Esophagus muscularis mucosa (tissue), 4 donors: ENCODE measurements around the gene CNPY4. TPM values are rescaled to one million over a fixed set of nuclear protein-coding genes. Genes with fewer than 3 reads are reported as not detected.

Experiments used
- DNase-seq: peaks from one replicate; pipeline ENCODE4 v3.0.0-alpha.2; 2017; ENCODE audit errors: extremely low spot score
- H3K27ac ChIP-seq, 4 donors: fragments of 200-600 bp; sonication (generic); replicated peaks in 1 of 4; 1 replicate in 3 of 4; 2 replicates in 1 of 4; pipeline ENCODE4 v1.5.1; 2016 to 2019; ENCODE audit warnings: mild to moderate bottlenecking in 1 of 4
- H3K27me3 ChIP-seq, 4 donors: fragments of 200-600 bp; sonication (generic); one replicate each; pipeline versions ENCODE4 v1.5.1 to v1.6.0; 2016 to 2019
- H3K36me3 ChIP-seq, 4 donors: fragments of 200-600 bp; sonication (generic); one replicate each; pipeline ENCODE4 v1.5.1; 2016 to 2019
- H3K4me1 ChIP-seq, 4 donors: fragments of 200-600 bp; sonication (generic); one replicate each; pipeline ENCODE4 v1.5.1; 2016 to 2019
- H3K4me3 ChIP-seq, 4 donors: fragments of 200-600 bp; sonication (generic); 1 replicate in 2 of 4; 2 replicates in 2 of 4; pipeline ENCODE4 v1.5.1; 2016 to 2019; ENCODE audit warnings: mild to moderate bottlenecking in 4 of 4, moderate library complexity in 1 of 4
- H3K9me3 ChIP-seq, 4 donors: fragments of 200-600 bp; sonication (generic); 1 replicate in 3 of 4; 2 replicates in 1 of 4; pipeline ENCODE4 v1.5.1; 2016 to 2019
- CTCF ChIP-seq, 3 experiments: fragments of 200-600 bp in 2 of 3; fragments of 450-650 bp in 1 of 3; sonication (generic) in 2 of 3; IDR thresholded peaks; one replicate each; pipeline ENCODE4 v1.5.1; 2017 to 2019; ENCODE audit warnings: antibody characterized with exemption in 3 of 3, mild to moderate bottlenecking in 2 of 3, moderate library complexity in 1 of 3
- EP300 ChIP-seq: sonication (generic); formaldehyde crosslinking; IDR thresholded peaks from one replicate; pipeline ENCODE4 v1.6.1; 2017; ENCODE audit warnings: antibody characterized with exemption
- POLR2A ChIP-seq: fragments of 450-650 bp; IDR thresholded peaks from one replicate; pipeline ENCODE4 v1.6.1; 2017; ENCODE audit warnings: antibody characterized with exemption, moderate library complexity, mild to moderate bottlenecking, low read depth
- POLR2AphosphoS5 ChIP-seq, 2 donors: sonication (generic); formaldehyde crosslinking; IDR thresholded peaks; one replicate each; pipeline ENCODE4 v1.6.1; 2017; ENCODE audit warnings: antibody characterized with exemption in 2 of 2
- WGBS: methylation state at CpG from one replicate; pipeline ENCODE4 v1.1.5; 2018; 5-methylcytosine and 5-hydroxymethylcytosine counted together
- intact Hi-C: fragments of 100-400 bp; cut with DNase I; formaldehyde crosslinking; loops from one replicate; pipeline ENCODE4 v1.15.1; 2023
- total RNA-seq, 4 donors: library from RNA; depleted of rRNA; stranded (reverse); fragments of >200 nt; gene quantifications; one replicate each; pipeline versions ENCODE4 v1.1.0 to v1.2.1, GENCODE V29; 2016

The CNPY4 gene
- total RNA-seq = 10 to 100 TPM in 3 of 4 donors, 1 to 10 TPM in 1; 8.3 to 16.2 (median 13.3) TPM

GRCh38 chr7:100119072-100119969, at the start of gene CNPY4, which contains the start of gene TAF6:
CNPY4 (plus strand) TSS chr7:100119634; CDS start chr7:100119745, 111 bp downstream.
TAF6 (minus strand) TSS chr7:100119358; CDS start chr7:100114209, 5,149 bp downstream.
- Histone ChIP-seq H3K4me1 (peaks cover 16 to 33% (median 23%) of the 10 kb centered on the region in 4 donors), H3K27me3 (no peaks in the 10 kb centered on the region), H3K36me3 (peaks cover 0 to 32% (median 8%) of the 10 kb centered on the region in 4 donors), H3K4me3 (peak within 1 kb of the TSS; percentile 68 to 87 (median 76)), H3K9me3 (no peaks in the 10 kb centered on the region), H3K27ac (peak within 1 kb of the TSS; percentile 76 to 87 (median 85))
- TF ChIP-seq POLR2AphosphoS5 (IDR thresholded peaks at IDR 0.05) = peak; percentile 80 to 84
- peak; percentile 26 for TF ChIP-seq POLR2A
- TF ChIP-seq EP300 = no peak
- TF ChIP-seq CTCF (IDR thresholded peaks at IDR 0.05) = peak in 2 of 3 experiments; percentile 13 to 36
- intact Hi-C loops = loop anchor here (2.0 kb wide), 1 partner anchor 17 kb away; no protein-coding TSS in a partner anchor
- WGBS = under 1% methylated on average over 35 of the region's 49 CpGs
- peak; percentile 99 for DNase-seq

GRCh38 chr7:100069991-100070390, 49.4 kb upstream of the CNPY4 start:
- Histone ChIP-seq H3K36me3 (peaks cover 50 to 84% (median 75%) of the 10 kb centered on the region in 4 donors), H3K27ac (no peak overlapping the region), H3K9me3 (peaks cover 0 to 30% (median 21%) of the 10 kb centered on the region in 4 donors), H3K4me3 (no peak overlapping the region), H3K27me3 (no peaks in the 10 kb centered on the region), H3K4me1 (peaks cover 13 to 18% (median 15%) of the 10 kb centered on the region in 4 donors)
- WGBS = 99% methylated on average over 5 of the region's 5 CpGs
- TF ChIP-seq CTCF (IDR thresholded peaks at IDR 0.05) (no peak), POLR2A (no peak), POLR2AphosphoS5 (IDR thresholded peaks at IDR 0.05) (no peak), EP300 (no peak)
- DNase-seq = no peak
- intact Hi-C loops = no loop called here

- no peak for TF ChIP-seq CTCF (IDR thresholded peaks at IDR 0.05)
- no peak for TF ChIP-seq EP300
- TF ChIP-seq POLR2AphosphoS5 (IDR thresholded peaks at IDR 0.05) = no peak
- TF ChIP-seq POLR2A = no peak
- no peak overlapping the region for H3K27ac ChIP-seq
- no peak overlapping the region for H3K4me3 ChIP-seq
- no peak for DNase-seq
- 95% methylated on average over 11 of the region's 11 CpGs for WGBS
- H3K9me3 ChIP-seq = peaks cover 0 to 30% (median 21%) of the 10 kb centered on the region in 4 donors
- peaks cover 2 to 6% (median 3%) of the 10 kb centered on the region in 4 donors for H3K4me1 ChIP-seq
- peaks cover 62 to 94% (median 83%) of the 10 kb centered on the region in 4 donors for H3K36me3 ChIP-seq
- intact Hi-C loops = no loop called here
- no peaks in the 10 kb centered on the region for H3K27me3 ChIP-seq
These were observed 48.3 kb upstream of the CNPY4 start for GRCh38 chr7:100071018-100071723.

GRCh38 chr7:100072462-100072861, 47.0 kb upstream of the CNPY4 start:
- Histone ChIP-seq H3K4me1 (no peaks in the 10 kb centered on the region), H3K27ac (no peak overlapping the region), H3K36me3 (peaks cover 63 to 98% (median 90%) of the 10 kb centered on the region in 4 donors), H3K27me3 (no peaks in the 10 kb centered on the region), H3K9me3 (peaks cover 0 to 30% (median 21%) of the 10 kb centered on the region in 4 donors), H3K4me3 (no peak overlapping the region)
- TF ChIP-seq POLR2A (no peak), POLR2AphosphoS5 (IDR thresholded peaks at IDR 0.05) (no peak), CTCF (IDR thresholded peaks at IDR 0.05) (no peak), EP300 (no peak)
- 97% methylated on average over 10 of the region's 10 CpGs for WGBS
- intact Hi-C loops = no loop called here
- no peak for DNase-seq
